HG02973 (cell line): ENCODE results near the gene POLR3K.

Experiments
- ATAC-seq: cut with Tn5 transposase; IDR thresholded peaks from one replicate; pipeline ENCODE4 v1.9.1; 2021; ENCODE audit warnings: moderate library complexity; ENCODE audit not compliant: unreplicated experiment

POLR3K gene

GRCh38 chr16:66309-67182, 13.1 kb upstream of the POLR3K start:
- ATAC-seq, result no peak

DNA sequence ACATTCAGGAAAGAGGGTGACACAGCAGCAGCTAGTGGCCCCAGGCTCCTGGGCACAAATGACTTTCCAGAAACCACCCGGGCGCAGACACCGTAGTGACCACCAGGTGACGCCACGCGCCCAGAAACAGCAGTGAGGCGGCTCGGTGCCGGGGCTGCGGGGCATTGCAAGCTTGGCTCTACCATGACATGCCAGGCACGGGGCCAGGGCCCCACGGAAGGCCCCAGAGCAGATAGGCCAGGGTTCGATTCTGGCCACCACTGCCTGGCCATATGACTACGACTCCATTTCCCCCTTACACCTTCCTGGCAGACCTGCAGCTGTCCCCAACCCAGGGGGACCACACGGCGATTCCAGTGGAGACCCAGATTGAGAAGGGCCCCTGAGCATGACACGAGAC, 12.3 kb upstream of the POLR3K start:
- ATAC-seq, result no peak

DNA sequence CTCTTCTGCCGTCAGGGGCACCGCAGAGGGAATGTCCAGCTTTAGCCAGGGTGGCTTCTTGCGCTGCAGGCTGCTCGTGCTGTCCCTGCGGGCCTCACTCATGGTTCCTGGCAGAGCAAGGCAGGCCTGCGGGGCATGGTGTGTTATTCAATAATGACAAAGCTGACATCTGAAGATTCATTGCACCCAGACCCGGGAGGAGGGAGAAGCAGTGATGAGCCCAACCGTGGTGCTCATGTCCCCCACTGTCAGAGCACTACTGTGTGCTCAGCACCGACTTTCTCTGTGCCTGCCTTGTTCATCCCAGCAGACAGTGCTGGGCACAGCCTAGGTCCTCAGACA, 11.5 kb upstream of the POLR3K start:
- no peak for ATAC-seq

- no peak for ATAC-seq
Observed at GRCh38 chr16:63998-64913, 10.8 kb upstream of the POLR3K start.

- no peak for ATAC-seq
Observed at GRCh38 chr16:63466-63865, 10.1 kb upstream of the POLR3K start.

DNA sequence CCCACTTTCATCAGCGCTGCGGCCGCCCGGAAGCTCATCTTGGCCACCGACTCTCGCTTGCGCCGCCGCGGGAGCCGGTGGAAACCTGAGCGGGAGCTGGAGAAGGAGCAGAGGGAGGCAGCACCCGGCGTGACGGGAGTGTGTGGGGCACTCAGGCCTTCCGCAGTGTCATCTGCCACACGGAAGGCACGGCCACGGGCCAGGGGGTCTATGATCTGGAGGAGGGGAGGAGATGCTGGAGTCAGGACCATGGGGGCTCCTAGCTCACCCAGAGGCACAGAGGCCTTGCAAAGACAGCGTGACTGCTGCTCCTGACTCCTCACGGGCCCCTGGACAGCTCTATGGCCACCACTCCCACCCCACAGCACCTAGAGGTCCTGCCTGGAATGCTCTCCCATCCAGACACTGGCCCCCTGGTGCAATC, 9.6 kb upstream of the POLR3K start:
- ATAC-seq, result no peak

DNA sequence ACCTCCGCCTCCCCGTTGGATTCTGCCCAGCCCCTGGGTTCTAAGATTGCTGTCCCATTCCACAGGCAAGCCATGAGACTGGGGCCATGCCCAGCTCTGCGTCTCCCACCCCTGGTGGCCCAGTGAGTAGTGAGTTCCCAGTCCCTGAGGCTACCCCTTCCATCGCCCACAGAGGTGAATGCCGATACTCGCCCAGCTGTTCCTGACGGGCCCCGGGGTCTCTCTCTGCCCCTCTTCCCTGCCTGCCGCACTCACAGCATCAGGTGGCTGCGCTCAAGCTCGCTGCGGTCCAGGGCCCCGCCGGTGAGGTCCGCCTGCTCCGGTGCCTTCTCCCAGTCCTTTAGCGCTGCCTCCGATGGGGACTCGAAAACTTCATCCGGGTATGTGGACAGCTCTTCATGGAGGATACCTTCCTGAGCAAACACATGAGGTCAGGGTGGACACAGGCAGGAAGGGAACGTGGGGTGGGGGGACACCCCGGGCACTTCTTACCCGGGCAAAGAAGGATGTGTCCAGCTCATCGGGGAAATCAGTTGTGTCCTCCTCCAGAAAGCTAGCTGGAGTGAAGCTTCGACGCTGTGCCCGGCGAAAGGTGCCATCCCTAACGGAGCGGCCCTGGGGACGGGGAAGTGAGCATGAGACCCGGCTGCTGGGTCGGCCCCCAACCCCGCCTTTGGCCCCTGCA, 9.0 kb upstream of the POLR3K start:
- ATAC-seq, result no peak

DNA sequence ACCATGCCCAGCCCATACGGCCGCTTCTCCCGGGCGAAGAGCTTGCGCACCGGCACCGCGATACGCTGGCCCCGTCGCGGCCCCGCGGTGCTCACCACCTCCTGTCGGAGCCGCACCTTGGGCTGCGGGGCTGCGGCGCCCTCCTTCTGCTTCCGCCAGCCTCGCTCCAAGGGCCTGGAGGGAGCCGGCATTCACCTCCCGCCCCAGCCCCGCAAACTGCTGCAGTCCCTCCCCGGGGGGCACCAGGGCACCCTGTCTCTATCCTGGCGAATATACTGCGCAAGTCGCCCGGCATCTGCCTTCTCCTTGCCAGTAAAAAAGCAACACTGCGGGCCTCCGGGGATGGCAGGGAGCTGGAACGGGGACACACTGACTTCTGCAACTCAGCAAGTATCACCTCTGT, 8.5 kb upstream of the POLR3K start:
- no peak for ATAC-seq

GRCh38 chr16:60929-61878, 7.8 kb upstream of the POLR3K start:
- no peak for ATAC-seq

DNA sequence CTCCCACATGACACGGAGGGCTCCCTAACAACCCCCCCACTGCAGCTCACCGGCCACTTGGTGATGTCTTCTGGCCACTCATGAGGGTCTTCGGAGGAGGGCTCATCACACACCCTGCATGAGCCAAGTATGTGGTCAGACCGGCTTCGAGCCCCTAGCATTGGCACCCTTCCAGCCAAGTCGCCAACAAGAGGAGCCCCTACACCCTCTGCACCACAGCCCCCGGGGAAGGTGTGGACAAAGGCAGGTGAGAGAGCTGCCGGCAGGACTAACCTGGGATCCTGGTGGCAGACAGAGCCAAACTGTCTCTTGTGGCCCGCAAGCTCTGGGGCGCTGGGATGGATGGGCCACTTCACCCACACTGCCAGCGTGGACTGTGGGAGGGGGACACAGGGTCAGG, 6.8 kb upstream of the POLR3K start:
- ATAC-seq, result no peak

DNA sequence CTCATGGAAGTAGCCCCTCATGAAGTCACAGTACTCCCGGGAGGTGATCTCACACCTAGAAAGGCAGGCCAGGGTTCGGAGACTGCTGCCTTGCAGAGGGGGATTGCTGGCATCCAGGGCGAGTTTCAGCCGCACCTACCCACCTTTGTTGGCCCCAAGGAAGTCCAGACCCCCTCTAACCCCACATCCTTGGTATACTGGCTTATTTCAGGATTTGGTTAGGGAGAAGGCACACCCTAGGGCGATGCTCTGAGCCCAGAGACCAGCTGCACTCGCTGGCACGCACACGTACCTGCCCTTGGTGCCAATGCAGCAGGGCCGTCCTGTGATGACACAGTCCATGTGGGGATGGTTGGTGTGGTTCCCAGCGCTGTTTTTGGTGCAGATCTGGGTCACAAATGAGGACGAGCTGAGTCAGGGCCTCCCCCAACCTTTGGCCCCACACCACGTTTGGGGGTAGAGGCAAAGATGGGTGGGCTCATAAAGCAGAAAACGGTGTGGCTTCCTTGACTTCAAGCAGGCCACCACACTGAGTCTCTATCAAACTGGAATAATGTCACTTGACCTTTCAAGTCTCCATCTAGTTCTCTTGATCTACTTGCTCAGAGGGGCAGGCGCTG, 6.1 kb upstream of the POLR3K start:
- ATAC-seq, result no peak

DNA sequence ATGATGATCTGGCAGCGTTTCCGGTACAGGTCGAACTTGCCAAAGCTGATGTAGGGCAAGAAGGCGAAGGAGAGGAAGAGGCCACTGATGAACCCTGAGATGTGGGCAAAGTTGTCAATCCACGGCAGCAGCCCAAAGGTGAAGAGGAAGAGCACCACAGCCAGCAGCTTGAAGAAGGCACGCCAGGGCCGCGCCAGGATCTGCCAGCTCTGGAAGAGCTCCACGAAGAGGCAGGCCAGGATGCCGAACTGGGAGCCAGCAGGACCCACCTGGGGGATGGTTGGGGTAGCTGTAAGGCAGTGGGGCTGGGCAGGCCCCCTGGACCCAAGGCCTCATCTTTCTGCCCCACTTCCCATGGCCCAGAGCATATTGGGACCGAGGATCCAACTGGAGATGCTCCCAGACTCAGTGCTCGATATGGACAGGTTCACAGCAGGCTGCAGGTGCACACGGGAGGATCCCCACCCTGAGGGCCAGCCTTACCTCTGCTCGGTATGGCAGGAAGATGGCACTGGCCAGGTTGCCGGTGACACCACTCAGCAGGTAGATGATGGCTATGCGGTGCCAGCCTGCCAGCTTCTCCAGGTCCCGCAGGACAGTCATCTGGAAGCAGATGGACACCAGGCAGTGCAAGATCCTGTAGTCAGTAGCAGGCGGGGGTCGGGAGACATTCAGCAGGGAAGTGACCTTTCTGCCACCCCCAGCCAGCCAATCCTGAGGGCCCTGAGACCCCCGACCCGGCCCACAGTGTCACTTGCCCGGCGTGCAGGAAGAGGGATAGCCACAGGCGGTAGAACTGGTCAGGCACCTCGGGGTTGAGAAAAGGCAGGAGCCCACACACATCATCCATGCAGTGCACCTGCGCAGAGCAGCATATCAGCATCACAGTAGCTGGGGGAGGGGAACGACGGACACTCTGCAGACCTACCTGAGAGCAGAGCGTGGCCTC, 5.4 kb upstream of the POLR3K start:
- no peak for ATAC-seq

DNA sequence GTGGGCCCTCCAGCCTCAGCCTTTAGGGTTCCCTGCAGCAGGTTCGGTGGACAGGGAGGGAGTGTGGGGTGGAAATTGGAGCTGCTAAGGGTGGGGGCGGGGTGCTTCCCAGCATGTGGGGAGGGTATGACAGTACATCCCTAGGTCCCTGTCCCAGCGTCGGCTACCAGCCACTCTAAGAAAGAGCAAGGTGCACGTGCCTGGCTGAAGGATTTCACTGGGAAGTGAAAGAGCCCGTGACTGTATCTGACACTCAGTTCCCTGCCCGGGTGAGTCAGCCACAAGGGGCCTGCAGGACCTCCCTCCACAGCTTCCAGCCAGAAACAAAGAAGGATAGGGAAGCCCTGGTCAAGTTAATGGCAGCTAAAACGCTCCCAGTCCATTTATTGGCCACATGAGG, 4.3 kb upstream of the POLR3K start:
- ATAC-seq, result no peak

- no peak for ATAC-seq
Observed at GRCh38 chr16:56231-56927, 3.0 kb upstream of the POLR3K start.

DNA sequence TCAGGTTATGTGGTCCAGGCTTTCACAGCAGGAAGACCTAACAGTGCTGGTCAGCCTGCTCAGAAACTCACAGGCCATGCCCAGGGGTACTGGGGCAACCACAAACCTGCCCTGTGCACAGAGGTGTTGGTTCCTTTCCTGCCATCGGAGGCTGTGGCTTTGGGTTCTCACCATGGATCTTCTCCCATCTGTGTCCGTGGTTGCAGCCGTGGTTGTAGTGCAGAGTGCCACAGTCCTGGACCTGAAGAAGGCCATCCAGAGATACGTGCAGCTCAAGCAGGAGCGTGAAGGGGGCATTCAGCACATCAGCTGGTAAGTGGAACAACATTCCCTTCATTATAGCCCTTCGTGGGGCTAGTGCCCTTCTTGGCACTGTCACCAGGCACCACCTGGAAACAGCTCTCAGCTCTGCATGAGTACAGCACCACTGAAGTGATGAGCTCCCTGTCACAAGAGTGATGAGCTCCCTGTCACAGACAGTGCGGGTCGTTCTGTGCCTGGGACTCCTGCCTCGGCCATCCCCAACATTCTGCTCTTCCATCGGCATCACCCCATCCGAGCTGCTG, 2.2 kb upstream of the POLR3K start:
- ATAC-seq, result no peak

DNA sequence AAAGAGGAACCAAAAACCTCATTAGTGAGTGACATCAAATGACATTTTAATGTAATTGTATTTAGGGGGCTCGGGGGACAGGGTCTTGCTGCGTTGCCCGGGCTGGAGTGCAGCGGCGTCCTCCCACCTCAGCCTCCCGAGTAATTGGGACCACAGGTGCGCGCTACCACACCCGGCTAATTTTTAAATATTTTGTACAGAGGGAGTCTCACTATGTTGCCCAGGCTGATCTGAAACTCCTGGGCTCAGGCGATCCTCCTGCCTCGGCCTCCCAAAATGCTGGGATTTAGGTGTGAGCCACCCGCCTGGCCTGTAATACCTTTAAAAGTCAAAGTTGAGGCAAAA, 801 bp upstream of the POLR3K start:
- no peak for ATAC-seq

GRCh38 chr16:50769-51591, 2.4 kb downstream of the POLR3K start:
- ATAC-seq, result no peak
